ENCODE results near the gene KLF6.

DNA sequence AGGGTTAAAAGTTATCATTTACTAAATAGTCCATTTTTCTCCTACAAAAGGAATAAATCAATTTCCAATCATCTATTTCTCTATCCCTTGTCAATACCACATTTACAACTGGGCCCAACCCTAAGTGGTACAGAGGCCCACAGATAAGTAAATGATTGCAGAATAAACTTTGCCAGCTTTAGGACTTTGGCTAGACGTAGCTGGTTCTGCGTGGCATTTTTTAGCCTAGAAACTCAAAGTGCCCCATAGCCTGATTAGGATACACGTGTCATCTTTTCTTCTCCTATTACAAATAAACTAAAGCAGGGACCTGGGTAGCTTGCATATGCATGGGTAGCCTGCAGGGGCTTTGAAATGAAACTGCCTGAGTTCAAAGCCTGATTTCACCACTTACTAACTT is 56.4 kb downstream of the KLF6 start:
- TF ChIP-seq, protein P1, sequence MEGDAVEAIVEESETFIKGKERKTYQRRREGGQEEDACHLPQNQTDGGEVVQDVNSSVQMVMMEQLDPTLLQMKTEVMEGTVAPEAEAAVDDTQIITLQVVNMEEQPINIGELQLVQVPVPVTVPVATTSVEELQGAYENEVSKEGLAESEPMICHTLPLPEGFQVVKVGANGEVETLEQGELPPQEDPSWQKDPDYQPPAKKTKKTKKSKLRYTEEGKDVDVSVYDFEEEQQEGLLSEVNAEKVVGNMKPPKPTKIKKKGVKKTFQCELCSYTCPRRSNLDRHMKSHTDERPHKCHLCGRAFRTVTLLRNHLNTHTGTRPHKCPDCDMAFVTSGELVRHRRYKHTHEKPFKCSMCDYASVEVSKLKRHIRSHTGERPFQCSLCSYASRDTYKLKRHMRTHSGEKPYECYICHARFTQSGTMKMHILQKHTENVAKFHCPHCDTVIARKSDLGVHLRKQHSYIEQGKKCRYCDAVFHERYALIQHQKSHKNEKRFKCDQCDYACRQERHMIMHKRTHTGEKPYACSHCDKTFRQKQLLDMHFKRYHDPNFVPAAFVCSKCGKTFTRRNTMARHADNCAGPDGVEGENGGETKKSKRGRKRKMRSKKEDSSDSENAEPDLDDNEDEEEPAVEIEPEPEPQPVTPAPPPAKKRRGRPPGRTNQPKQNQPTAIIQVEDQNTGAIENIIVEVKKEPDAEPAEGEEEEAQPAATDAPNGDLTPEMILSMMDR (conservative IDR thresholded peaks at IDR 0.05): no peak
- no peak for TF ChIP-seq ZFX (IDR thresholded peaks at IDR 0.05)
